Stimulated activated naive B cell treated with anti-CD40 and anti-IgM and Interleukin-4, amounts not matched to agents 10 μg/mL and 1 μg/mL and 100 μg/mL, for 72 hours (primary cell): Measurements from ENCODE around the gene SCAMP5.
A peak's percentile ranks its signal among the peaks of the same experiment; 100 is the strongest.

ENCODE experiments used
- ATAC-seq, 2 donors: fragments of 150-1000 bp; cut with Tn5 transposase; replicated peaks; 2 replicates each; pipeline ENCODE4 v1.10.0; 2021; ENCODE audit warnings: moderate library complexity in 1 of 2
- DNase-seq: peaks from one replicate; pipeline ENCODE4 v3.0.0; 2021
- H3K27ac Mint-ChIP-seq: one replicate; pipeline ENCODE4 v1.8.0; 2022; ENCODE audit warnings: mild to moderate bottlenecking, mixed read lengths
- H3K27me3 Mint-ChIP-seq, 2 donors: one replicate each; pipeline ENCODE4 v1.8.0; 2022; ENCODE audit warnings: mixed read lengths in 2 of 2
- H3K36me3 Mint-ChIP-seq, 2 donors: one replicate each; pipeline ENCODE4 v1.8.0; 2022; ENCODE audit warnings: mixed read lengths in 2 of 2, mild to moderate bottlenecking in 1 of 2
- H3K4me1 Mint-ChIP-seq, 2 donors: one replicate each; pipeline ENCODE4 v1.8.0; 2022; ENCODE audit warnings: mixed read lengths in 2 of 2, mild to moderate bottlenecking in 1 of 2
- H3K4me3 Mint-ChIP-seq, 2 donors: one replicate each; pipeline ENCODE4 v1.8.0; 2022; ENCODE audit warnings: mild to moderate bottlenecking in 2 of 2, mixed read lengths in 2 of 2, moderate library complexity in 1 of 2
- H3K9me3 Mint-ChIP-seq, 2 donors: one replicate each; pipeline ENCODE4 v1.8.0; 2022; ENCODE audit warnings: mixed read lengths in 2 of 2, mild to moderate bottlenecking in 1 of 2

Gene SCAMP5

GRCh38 chr15:74992619-74993018 lies 2.7 kb upstream of the SCAMP5 start:
- peaks cover 3% of the 10 kb centered on the region in 2 donors for H3K36me3 Mint-ChIP-seq
- no peak for DNase-seq
- no peak overlapping the region for H3K27ac Mint-ChIP-seq
- H3K27me3 Mint-ChIP-seq: peaks cover 50 to 76% of the 10 kb centered on the region in 2 donors
- no peak for ATAC-seq
- peaks cover 2 to 3% of the 10 kb centered on the region in 2 donors for H3K9me3 Mint-ChIP-seq
- no peak overlapping the region for H3K4me3 Mint-ChIP-seq
- H3K4me1 Mint-ChIP-seq: peaks cover 16 to 27% of the 10 kb centered on the region in 2 donors

- H3K36me3 Mint-ChIP-seq: peaks cover 3% of the 10 kb centered on the region in 2 donors
- H3K27ac Mint-ChIP-seq: no peak overlapping the region
- peaks cover 63 to 83% of the 10 kb centered on the region in 2 donors for H3K27me3 Mint-ChIP-seq
- DNase-seq: no peak
- no peak for ATAC-seq
- H3K4me1 Mint-ChIP-seq: peaks cover 16 to 28% of the 10 kb centered on the region in 2 donors
- H3K9me3 Mint-ChIP-seq: peaks cover 2 to 3% of the 10 kb centered on the region in 2 donors
- H3K4me3 Mint-ChIP-seq: no peak overlapping the region
Measured at GRCh38 chr15:74994236-74994635, 1.1 kb upstream of the SCAMP5 start.

- Mint-ChIP-seq H3K4me1 (peaks cover 16 to 28% of the 10 kb centered on the region in 2 donors), H3K4me3 (peak overlapping the region; percentile 73 to 79), H3K27me3 (peaks cover 61 to 82% of the 10 kb centered on the region in 2 donors), H3K27ac (no peak overlapping the region), H3K36me3 (peaks cover 3% of the 10 kb centered on the region in 2 donors), H3K9me3 (peaks cover 2 to 3% of the 10 kb centered on the region in 2 donors)
- no peak for DNase-seq
- ATAC-seq: no peak
Measured at GRCh38 chr15:74994685-74995084, 678 bp upstream of the SCAMP5 start.

GRCh38 chr15:74995779-74996765 lies 709 bp downstream of the SCAMP5 start:
- peak overlapping the region; percentile 73 to 79 for H3K4me3 Mint-ChIP-seq
- DNase-seq (no peak), ATAC-seq (no peak)
- H3K36me3 Mint-ChIP-seq: peaks cover 3% of the 10 kb centered on the region in 2 donors
- H3K4me1 Mint-ChIP-seq: peaks cover 16 to 24% of the 10 kb centered on the region in 2 donors
- no peak overlapping the region for H3K27ac Mint-ChIP-seq
- peaks cover 2 to 3% of the 10 kb centered on the region in 2 donors for H3K9me3 Mint-ChIP-seq
- peaks cover 66 to 79% of the 10 kb centered on the region in 2 donors for H3K27me3 Mint-ChIP-seq

GRCh38 chr15:74997141-74997540 lies 1.8 kb downstream of the SCAMP5 start:
- peaks cover 16 to 24% of the 10 kb centered on the region in 2 donors for H3K4me1 Mint-ChIP-seq
- peaks cover 3% of the 10 kb centered on the region in 2 donors for H3K36me3 Mint-ChIP-seq
- DNase-seq (no peak), ATAC-seq (no peak)
- H3K27me3 Mint-ChIP-seq: peaks cover 63 to 75% of the 10 kb centered on the region in 2 donors
- H3K9me3 Mint-ChIP-seq: peaks cover 2 to 3% of the 10 kb centered on the region in 2 donors
- no peak overlapping the region for H3K4me3 Mint-ChIP-seq
- no peak overlapping the region for H3K27ac Mint-ChIP-seq

- ATAC-seq (no peak), DNase-seq (no peak)
- Mint-ChIP-seq H3K36me3 (peaks cover 3% of the 10 kb centered on the region in 2 donors), H3K4me3 (no peak overlapping the region), H3K4me1 (peaks cover 16 to 24% of the 10 kb centered on the region in 2 donors), H3K27ac (no peak overlapping the region), H3K27me3 (peaks cover 63 to 75% of the 10 kb centered on the region in 2 donors), H3K9me3 (peaks cover 2 to 3% of the 10 kb centered on the region in 2 donors)
Measured at GRCh38 chr15:74997543-74997942, 2.2 kb downstream of the SCAMP5 start.

GRCh38 chr15:75001310-75001709 lies 5.9 kb downstream of the SCAMP5 start:
- DNase-seq: no peak
- Mint-ChIP-seq H3K27ac (no peak overlapping the region), H3K4me3 (no peak overlapping the region), H3K9me3 (no peaks in the 10 kb centered on the region), H3K4me1 (peaks cover 7 to 11% of the 10 kb centered on the region in 2 donors), H3K36me3 (no peaks in the 10 kb centered on the region), H3K27me3 (peaks cover 48 to 55% of the 10 kb centered on the region in 2 donors)
- ATAC-seq: no peak

GRCh38 chr15:75002398-75002797 lies 7.0 kb downstream of the SCAMP5 start:
- Mint-ChIP-seq H3K4me1 (peaks cover 1 to 8% of the 10 kb centered on the region in 2 donors), H3K36me3 (no peaks in the 10 kb centered on the region), H3K4me3 (no peak overlapping the region), H3K27me3 (peaks cover 42 to 50% of the 10 kb centered on the region in 2 donors), H3K9me3 (no peaks in the 10 kb centered on the region), H3K27ac (no peak overlapping the region)
- ATAC-seq: no peak
- no peak for DNase-seq

- Mint-ChIP-seq H3K27ac (no peak overlapping the region), H3K9me3 (no peaks in the 10 kb centered on the region), H3K4me1 (peaks cover 21 to 45% of the 10 kb centered on the region in 2 donors), H3K4me3 (no peak overlapping the region), H3K27me3 (peaks cover 33 to 43% of the 10 kb centered on the region in 2 donors), H3K36me3 (no peaks in the 10 kb centered on the region)
- no peak for DNase-seq
- ATAC-seq: no peak
Measured at GRCh38 chr15:75007216-75007615, 11.9 kb downstream of the SCAMP5 start.

GRCh38 chr15:75008221-75008625 lies 12.9 kb downstream of the SCAMP5 start:
- peaks cover 21 to 45% of the 10 kb centered on the region in 2 donors for H3K4me1 Mint-ChIP-seq
- H3K4me3 Mint-ChIP-seq: peak overlapping the region; percentile 41 to 68

GRCh38 chr15:75008629-75009326 lies 13.4 kb downstream of the SCAMP5 start:
- peak; percentile 95 to 97 for ATAC-seq
- Mint-ChIP-seq H3K27me3 (peaks cover 27 to 47% of the 10 kb centered on the region in 2 donors), H3K4me3 (peak overlapping the region; percentile 41 to 68), H3K36me3 (no peaks in the 10 kb centered on the region), H3K27ac (peak overlapping the region; percentile 75), H3K9me3 (no peaks in the 10 kb centered on the region), H3K4me1 (peaks cover 21 to 45% of the 10 kb centered on the region in 2 donors)
- no peak for DNase-seq

More at GRCh38 chr15:75008221-75008625, 12.9 kb downstream of the SCAMP5 start:
- peak overlapping the region; percentile 65 for H3K27ac Mint-ChIP-seq
- no peak for DNase-seq
- ATAC-seq: peak; percentile 42 to 47
- H3K27me3 Mint-ChIP-seq: peaks cover 29 to 46% of the 10 kb centered on the region in 2 donors
- no peaks in the 10 kb centered on the region for H3K9me3 Mint-ChIP-seq
- H3K36me3 Mint-ChIP-seq: no peaks in the 10 kb centered on the region

GRCh38 chr15:75016431-75016830 lies 21.1 kb downstream of the SCAMP5 start:
- Mint-ChIP-seq H3K4me3 (no peak overlapping the region), H3K27me3 (peaks cover 76 to 90% of the 10 kb centered on the region in 2 donors), H3K9me3 (no peaks in the 10 kb centered on the region), H3K36me3 (no peaks in the 10 kb centered on the region), H3K4me1 (peaks cover 11 to 16% of the 10 kb centered on the region in 2 donors), H3K27ac (no peak overlapping the region)
- DNase-seq: no peak
- no peak for ATAC-seq

GRCh38 chr15:75019916-75020315 lies 24.6 kb downstream of the SCAMP5 start:
- no peak overlapping the region for H3K4me3 Mint-ChIP-seq
- DNase-seq: no peak
- H3K9me3 Mint-ChIP-seq: no peaks in the 10 kb centered on the region
- H3K4me1 Mint-ChIP-seq: peaks cover 11 to 27% of the 10 kb centered on the region in 2 donors
- peaks cover 58 to 63% of the 10 kb centered on the region in 2 donors for H3K27me3 Mint-ChIP-seq
- peaks cover 2 to 4% of the 10 kb centered on the region in 2 donors for H3K36me3 Mint-ChIP-seq
- H3K27ac Mint-ChIP-seq: no peak overlapping the region
- ATAC-seq: no peak

GRCh38 chr15:75021341-75021740 lies 26.0 kb downstream of the SCAMP5 start:
- no peak for DNase-seq
- Mint-ChIP-seq H3K36me3 (peaks cover 2 to 9% of the 10 kb centered on the region in 2 donors), H3K4me3 (no peak overlapping the region), H3K27ac (peak overlapping the region; percentile 79), H3K27me3 (peaks cover 48 to 50% of the 10 kb centered on the region in 2 donors), H3K4me1 (peaks cover 9 to 34% of the 10 kb centered on the region in 2 donors), H3K9me3 (no peaks in the 10 kb centered on the region)
- ATAC-seq: no peak
